GM18951 (cell line): ENCODE results near the gene SIPA1.

Experiments
- POLR2A ChIP-seq: IDR thresholded peaks from 4 replicates; pipeline ENCODE4 v1.6.1; 2011; ENCODE audit warnings: mild to moderate bottlenecking; ENCODE audit not compliant: insufficient read length, insufficient read depth; ENCODE audit errors: extremely low read depth
- in situ Hi-C: fragments of 300-500 bp; cut with MboI; formaldehyde crosslinking; loops from one replicate; pipeline ENCODE4 v1.12.0; 2022; ENCODE audit warnings: low sequenced_read_pairs, mixed read lengths, inconsistent platforms; ENCODE audit not compliant: unreplicated experiment

The SIPA1 gene

GRCh38 chr11:65637794-65638419, at the start of gene SIPA1:
SIPA1 (plus strand) TSS chr11:65638101; CDS start chr11:65640922, 2,821 bp downstream.
- peak; percentile 81 for TF ChIP-seq POLR2A

GRCh38 chr11:65588199-65589054, 49.5 kb upstream of the SIPA1 start:
- in situ Hi-C loops: no loop called here
- peak; percentile 45 for TF ChIP-seq POLR2A

More at GRCh38 chr11:65637794-65638419, at the start of gene SIPA1:
- in situ Hi-C loops: no loop called here

GRCh38 chr11:65589444-65590239, 48.3 kb upstream of the SIPA1 start:
- in situ Hi-C loops: no loop called here
- no peak for TF ChIP-seq POLR2A

- in situ Hi-C loops: no loop called here
- no peak for TF ChIP-seq POLR2A
Observed at GRCh38 chr11:65590240-65590738, 47.6 kb upstream of the SIPA1 start.

- TF ChIP-seq POLR2A: no peak
- in situ Hi-C loops: no loop called here
Observed at GRCh38 chr11:65591939-65592857, 45.7 kb upstream of the SIPA1 start.

- in situ Hi-C loops: no loop called here
- TF ChIP-seq POLR2A: no peak
Observed at GRCh38 chr11:65592858-65593517, 44.9 kb upstream of the SIPA1 start.

- no peak for TF ChIP-seq POLR2A
- in situ Hi-C loops: no loop called here
Observed at GRCh38 chr11:65593518-65594414, 44.1 kb upstream of the SIPA1 start.

- in situ Hi-C loops: no loop called here
- TF ChIP-seq POLR2A: no peak
Observed at GRCh38 chr11:65595131-65595530, 42.8 kb upstream of the SIPA1 start.

GRCh38 chr11:65595543-65596281, 42.2 kb upstream of the SIPA1 start, which contains the start of gene KCNK7:
KCNK7 (minus strand) TSS chr11:65595800; CDS start chr11:65595772, 28 bp downstream.
- no peak for TF ChIP-seq POLR2A
- in situ Hi-C loops: no loop called here

- in situ Hi-C loops: no loop called here
Observed at GRCh38 chr11:65596520-65596919, 41.4 kb upstream of the SIPA1 start.

More at GRCh38 chr11:65596520-65596919, 41.4 kb upstream of the SIPA1 start:
- no peak for TF ChIP-seq POLR2A
